Common myeloid progenitor, CD34-positive (primary cell): ENCODE results near the gene CLMN.
"Not testable (repeated sequence)": the region's sequence is repeated elsewhere in the genome, so short reads cannot be mapped to it uniquely, and the experiment has no call there.

Experiments used
- CTCF ChIA-PET: fragments of 350-600 bp; sonication (Branson Sonifier 250); formaldehyde crosslinking; loops from one replicate; lab custom pipeline; 2021; ENCODE audit warnings: antibody characterized with exemption; lab: Charles Lee
- POLR2A ChIA-PET: fragments of 350-600 bp; sonication (Branson Sonifier 250); formaldehyde crosslinking; loops from one replicate; lab custom pipeline; 2021; ENCODE audit warnings: antibody characterized with exemption; lab: Charles Lee
- DNase-seq, 3 donors: peaks; one replicate each; pipeline versions ENCODE4 v3.0.0 to v3.0.0-alpha.2; 2013
- H3K27ac ChIP-seq, 2 experiments: 1 replicate in 1 of 2; 2 replicates in 1 of 2; pipeline ENCODE4 v1.7.0; 2013; ENCODE audit warnings: inconsistent platforms in 2 of 2, low read length in 2 of 2, mild to moderate bottlenecking in 2 of 2, low read depth in 1 of 2, moderate library complexity in 1 of 2; ENCODE audit not compliant: severe bottlenecking in 2 of 2, insufficient read depth in 1 of 2, poor library complexity in 1 of 2
- H3K27me3 ChIP-seq, 5 experiments: replicated peaks in 2 of 5; 1 replicate in 3 of 5; 2 replicates in 2 of 5; pipeline versions ENCODE4 v1.6.1 to v1.7.0; 2013; ENCODE audit warnings: low read length in 4 of 5, mild to moderate bottlenecking in 2 of 5, moderate library complexity in 2 of 5, inconsistent platforms in 1 of 5; ENCODE audit not compliant: insufficient read depth in 5 of 5, control insufficient read depth in 4 of 5
- H3K36me3 ChIP-seq, 4 experiments: 1 replicate in 2 of 4; 2 replicates in 2 of 4; pipeline versions ENCODE4 v1.6.1 to v1.7.0; 2013; ENCODE audit warnings: low read length in 3 of 4, control low read depth in 1 of 4, mild to moderate bottlenecking in 1 of 4; ENCODE audit not compliant: control insufficient read depth in 4 of 4, insufficient read depth in 4 of 4
- H3K4me1 ChIP-seq, 4 experiments: 1 replicate in 3 of 4; 2 replicates in 1 of 4; pipeline versions ENCODE4 v1.6.1 to v1.7.1; 2013; ENCODE audit warnings: low read length in 3 of 4, mild to moderate bottlenecking in 3 of 4, control low read depth in 1 of 4, inconsistent platforms in 1 of 4, moderate library complexity in 1 of 4; ENCODE audit not compliant: control insufficient read depth in 4 of 4, insufficient read depth in 4 of 4; ENCODE audit errors: control extremely low read depth in 1 of 4
- H3K4me3 ChIP-seq, 7 experiments: 1 replicate in 4 of 7; 2 replicates in 3 of 7; pipeline versions ENCODE4 v1.5.1 to v1.7.0; 2013; ENCODE audit warnings: mild to moderate bottlenecking in 7 of 7, low read length in 6 of 7, moderate library complexity in 6 of 7, inconsistent platforms in 2 of 7, low read depth in 2 of 7, control low read depth in 1 of 7; ENCODE audit not compliant: insufficient read depth in 4 of 7, control insufficient read depth in 1 of 7; ENCODE audit errors: extremely low read depth in 1 of 7
- H3K9me3 ChIP-seq, 5 experiments: 1 replicate in 4 of 5; 2 replicates in 1 of 5; pipeline versions ENCODE4 v1.6.1 to v1.7.1; 2013; ENCODE audit warnings: low read length in 4 of 5, mild to moderate bottlenecking in 2 of 5, inconsistent platforms in 1 of 5, low read depth in 1 of 5, moderate library complexity in 1 of 5; ENCODE audit not compliant: control insufficient read depth in 4 of 5, insufficient read depth in 2 of 5; ENCODE audit errors: control extremely low read depth in 1 of 5
- WGBS: methylation state at CpG from one replicate; pipeline ENCODE4 v1.1.5; 2013; ENCODE audit not compliant: insufficient coverage; 5-methylcytosine and 5-hydroxymethylcytosine counted together

The CLMN gene

DNA sequence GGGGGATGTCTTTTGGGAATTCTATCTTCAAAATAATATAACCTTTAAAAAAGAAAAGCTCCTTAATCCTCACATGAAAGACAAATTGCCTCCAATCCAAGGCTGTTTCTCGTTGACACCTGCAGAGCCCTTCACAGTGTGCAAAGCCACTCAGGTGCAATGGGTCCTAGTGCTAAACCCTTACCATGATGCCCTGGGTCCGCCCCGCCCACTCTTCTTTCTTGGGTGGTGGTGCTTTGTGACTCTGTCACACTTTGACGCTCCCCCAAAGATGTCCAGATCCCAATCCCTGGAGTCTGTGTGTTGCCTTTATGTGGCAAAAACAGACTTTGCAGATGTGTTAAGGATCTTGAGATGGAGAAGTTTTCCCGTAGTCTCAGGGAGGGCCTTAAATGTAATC lies 29.7 kb downstream of the CLMN start:
- H3K9me3 ChIP-seq, result no peaks in the 10 kb centered on the region
- peaks cover 0 to 15% (median 7%) of the 10 kb centered on the region in 4 experiments for H3K4me1 ChIP-seq
- CTCF ChIA-PET, result no interaction called here
- no peak overlapping the region for H3K4me3 ChIP-seq
- WGBS, result 96% methylated on average over 3 of the region's 5 CpGs
- POLR2A ChIA-PET, result no interaction called here
- H3K27me3 ChIP-seq, result peaks cover 0 to 21% (median 3%) of the 10 kb centered on the region in 5 experiments
- DNase-seq, result no peak
- H3K36me3 ChIP-seq, result no peaks in the 10 kb centered on the region
- H3K27ac ChIP-seq, result no peak overlapping the region

DNA sequence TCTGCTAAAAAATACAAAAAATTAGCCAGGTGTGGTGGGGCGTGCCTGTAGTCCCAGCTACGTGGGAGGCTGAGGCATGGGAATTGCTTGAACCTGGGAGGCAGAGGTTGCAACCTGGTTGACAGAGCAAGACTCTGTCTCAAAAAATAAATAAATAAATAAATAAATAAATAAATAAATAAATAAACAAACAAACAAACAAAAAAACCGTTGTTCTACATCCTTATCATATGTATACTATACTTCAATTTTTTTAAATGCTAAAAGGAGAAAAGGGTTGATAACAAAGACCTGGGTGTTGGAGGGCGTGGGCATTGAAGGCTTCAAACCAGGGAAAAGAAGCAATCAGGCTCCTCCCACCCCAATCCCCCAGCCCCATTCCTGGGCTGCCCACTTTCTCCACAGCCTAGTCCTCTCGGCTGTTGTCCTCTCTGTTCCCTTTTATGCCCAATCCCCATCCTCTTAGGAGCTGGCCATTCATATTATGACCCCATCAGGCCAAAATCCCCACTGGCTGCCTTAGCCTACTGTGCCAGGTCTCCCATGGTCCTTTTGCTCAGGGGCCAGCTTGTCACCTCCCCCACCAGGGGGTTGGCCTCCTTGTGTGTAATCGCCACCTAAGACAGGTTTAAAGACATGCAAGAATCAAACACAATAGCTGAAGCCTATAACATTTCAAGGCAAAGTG lies 30.2 kb downstream of the CLMN start:
- ChIA-PET CTCF (no interaction called here), POLR2A (no interaction called here)
- 100% methylated on average over 1 of the region's 6 CpGs for WGBS
- Histone ChIP-seq H3K4me3 (no peak overlapping the region), H3K9me3 (no peaks in the 10 kb centered on the region), H3K36me3 (no peaks in the 10 kb centered on the region), H3K27me3 (peaks cover 0 to 21% (median 3%) of the 10 kb centered on the region in 5 experiments), H3K27ac (no peak overlapping the region), H3K4me1 (peaks cover 0 to 15% (median 7%) of the 10 kb centered on the region in 4 experiments)
- no peak for DNase-seq

GRCh38 chr14:95288672-95289322 lies 30.9 kb downstream of the CLMN start:
- no peak overlapping the region for H3K27ac ChIP-seq
- H3K9me3 ChIP-seq, result no peaks in the 10 kb centered on the region
- H3K36me3 ChIP-seq, result no peaks in the 10 kb centered on the region
- WGBS, result 100% methylated on average over 4 of the region's 5 CpGs
- no peak overlapping the region for H3K4me3 ChIP-seq
- ChIA-PET POLR2A (no interaction called here), CTCF (no interaction called here)
- peaks cover 0 to 15% (median 7%) of the 10 kb centered on the region in 4 experiments for H3K4me1 ChIP-seq
- H3K27me3 ChIP-seq, result peaks cover 0 to 21% (median 3%) of the 10 kb centered on the region in 5 experiments
- no peak for DNase-seq

GRCh38 chr14:95287176-95287754 lies 32.4 kb downstream of the CLMN start:
- 100% methylated on average over 5 of the region's 6 CpGs for whole genome bisulfite sequencing
- DNase-seq, result no peak
- Histone ChIP-seq H3K4me3 (no peak overlapping the region), H3K4me1 (peaks cover 0 to 15% (median 7%) of the 10 kb centered on the region in 4 experiments), H3K27me3 (peaks cover 0 to 19% (median 3%) of the 10 kb centered on the region in 5 experiments), H3K27ac (no peak overlapping the region), H3K9me3 (no peaks in the 10 kb centered on the region), H3K36me3 (no peaks in the 10 kb centered on the region)
- CTCF ChIA-PET, result no interaction called here
- POLR2A ChIA-PET, result no interaction called here

- POLR2A ChIA-PET, result no interaction called here
- Histone ChIP-seq H3K27me3 (peaks cover 0 to 19% (median 3%) of the 10 kb centered on the region in 5 experiments), H3K4me1 (peaks cover 0 to 14% (median 6%) of the 10 kb centered on the region in 4 experiments), H3K36me3 (no peaks in the 10 kb centered on the region), H3K9me3 (no peaks in the 10 kb centered on the region), H3K27ac (no peak overlapping the region), H3K4me3 (no peak overlapping the region)
- no peak for DNase-seq
- CTCF ChIA-PET, result no interaction called here
- WGBS, result 92% methylated on average over 5 of the region's 5 CpGs
Measured at GRCh38 chr14:95286645-95287044, 33.1 kb downstream of the CLMN start.

DNA sequence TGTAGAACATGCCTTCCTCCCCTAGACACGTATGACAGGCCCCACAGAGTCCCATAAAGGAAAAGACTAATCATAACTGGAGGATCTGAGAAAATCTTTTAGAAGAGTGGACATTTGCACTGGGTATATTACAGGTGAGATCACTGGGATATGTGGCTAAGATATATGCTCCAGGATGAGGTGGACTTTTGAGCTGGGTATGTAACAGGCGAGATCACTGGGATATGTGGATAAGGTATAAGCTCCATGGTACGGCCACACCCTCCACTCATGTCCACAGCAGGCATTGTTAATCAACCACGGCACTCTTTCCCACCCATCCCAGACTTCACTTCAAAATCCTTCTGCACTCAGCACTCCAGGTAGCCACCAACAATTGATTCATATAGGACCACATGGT lies 34.1 kb downstream of the CLMN start:
- Histone ChIP-seq H3K4me3 (no peak overlapping the region), H3K27me3 (peaks cover 0 to 10% (median under 1%) of the 10 kb centered on the region in 5 experiments), H3K27ac (no peak overlapping the region), H3K4me1 (peaks cover 0 to 3% (median 1%) of the 10 kb centered on the region in 4 experiments), H3K9me3 (no peaks in the 10 kb centered on the region), H3K36me3 (no peaks in the 10 kb centered on the region)
- ChIA-PET CTCF (no interaction called here), POLR2A (no interaction called here)
- DNase-seq, result no peak
- WGBS, result 100% methylated on average over 1 of the region's 4 CpGs

DNA sequence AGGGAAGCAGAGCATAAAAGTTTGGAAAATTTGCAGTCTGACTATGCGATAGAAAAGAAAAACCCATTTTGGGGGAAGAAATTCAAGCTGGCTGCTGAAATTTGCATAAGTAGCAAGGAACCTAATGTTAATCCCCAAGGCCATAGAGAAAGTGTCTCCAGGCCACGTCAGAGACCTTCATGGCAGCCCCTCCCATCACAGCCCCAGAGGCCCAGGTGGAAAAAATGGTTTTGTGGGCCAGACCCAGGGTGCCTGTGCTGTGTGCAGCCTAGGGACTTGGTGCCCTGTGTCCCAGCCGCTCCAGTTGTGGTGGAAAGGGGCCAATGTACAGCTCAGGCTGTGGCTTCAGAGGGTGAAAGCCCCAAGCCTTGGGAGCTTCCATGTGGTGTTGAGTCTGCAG lies 35.9 kb downstream of the CLMN start:
- WGBS, result 100% methylated on average over 3 of the region's 3 CpGs
- POLR2A ChIA-PET, result not testable (repeated sequence)

More for the DNA sequence above, 35.9 kb downstream of the CLMN start:
- H3K4me3 ChIP-seq, DNase-seq, H3K4me1 ChIP-seq, H3K27ac ChIP-seq, H3K9me3 ChIP-seq, H3K36me3 ChIP-seq, H3K27me3 ChIP-seq: not testable (repeated sequence)
- CTCF ChIA-PET, result interaction anchor here (1.2 kb wide), 1 partner anchor 18 kb away, joined by 3 read pairs; no protein-coding TSS in a partner anchor
